Raji (cell line): ENCODE measurements around the gene SMOC1.

Experiments
- POLR2A ChIP-seq: IDR thresholded peaks from 2 replicates; pipeline ENCODE4 v1.6.1; 2011; ENCODE audit warnings: low read depth, low read length, control low read depth; ENCODE audit not compliant: insufficient read depth

Gene SMOC1

GRCh38 chr14:69879175-69880043 is at the start of gene SMOC1:
Gene SMOC1, plus strand, starts transcription at chr14:69879416. Its CDS starts 263 bp downstream, at chr14:69879679.
- TF ChIP-seq POLR2A = no peak

GRCh38 chr14:69838881-69839416 is 40.3 kb upstream of the SMOC1 start:
- no peak for TF ChIP-seq POLR2A

DNA sequence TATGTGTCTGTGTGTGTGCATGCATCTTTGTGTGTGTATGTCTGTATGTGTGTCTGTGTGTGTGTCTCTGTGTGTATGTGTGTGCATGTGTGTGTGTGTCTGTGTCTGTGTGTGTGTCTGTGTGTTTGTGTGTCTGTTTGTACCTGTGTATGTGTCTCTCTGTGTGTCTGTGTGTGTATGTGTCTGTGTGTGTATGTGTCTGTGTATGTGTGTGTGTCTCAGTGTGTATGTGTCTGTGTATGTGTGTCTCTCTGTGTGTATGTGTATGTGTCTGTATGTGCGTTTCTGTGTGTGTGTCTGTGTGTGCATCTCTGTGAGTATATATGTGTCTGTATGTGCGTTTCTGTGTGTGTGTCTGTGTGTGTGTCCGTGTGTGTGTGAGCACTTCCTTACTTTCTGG is 39.6 kb upstream of the SMOC1 start:
- no peak for TF ChIP-seq POLR2A

DNA sequence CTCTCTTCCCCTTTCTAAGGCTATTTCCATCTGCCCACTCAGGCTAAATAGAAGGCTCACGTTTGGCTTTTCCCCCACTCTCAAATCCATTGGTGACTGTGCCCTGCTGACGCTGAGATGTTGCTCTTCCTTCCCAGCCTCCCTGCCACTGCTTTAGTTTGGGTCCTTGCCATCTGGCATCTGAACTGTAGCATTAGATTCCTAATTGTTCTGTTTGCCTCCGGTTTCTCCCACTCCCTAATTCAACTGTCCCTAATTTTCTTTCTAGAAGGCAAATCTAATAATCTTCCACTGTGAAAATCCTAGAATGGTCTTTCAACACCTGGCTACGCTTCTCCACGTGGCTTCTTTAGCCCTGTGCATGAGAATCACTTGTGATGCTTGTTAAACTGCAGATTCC is 37.6 kb upstream of the SMOC1 start:
- TF ChIP-seq POLR2A = no peak

- no peak for TF ChIP-seq POLR2A
Measured at GRCh38 chr14:69842686-69843420, 36.4 kb upstream of the SMOC1 start.

DNA sequence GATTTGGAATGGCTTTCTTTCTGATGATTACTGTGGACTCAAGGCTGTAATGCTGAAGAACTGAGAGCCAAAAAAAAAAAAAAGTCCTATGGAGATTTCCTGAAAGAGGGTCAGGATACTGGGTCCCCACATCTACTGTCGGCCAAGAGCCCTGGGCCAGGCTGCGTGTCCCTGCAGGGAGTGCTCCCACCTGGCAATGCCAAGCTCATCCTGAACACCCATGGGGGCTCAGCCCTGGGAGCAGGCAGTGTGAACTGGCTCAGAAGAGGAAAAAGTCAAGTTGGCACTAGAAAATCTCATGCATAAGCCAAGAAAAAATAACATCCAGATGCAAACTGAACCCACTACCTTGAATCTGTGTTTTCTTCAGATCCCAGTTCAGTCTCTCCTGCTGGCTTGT is 35.0 kb upstream of the SMOC1 start:
- TF ChIP-seq POLR2A = no peak

GRCh38 chr14:69845050-69845581 is 34.1 kb upstream of the SMOC1 start:
- TF ChIP-seq POLR2A = no peak

- no peak for TF ChIP-seq POLR2A
Measured at GRCh38 chr14:69845787-69846186, 33.4 kb upstream of the SMOC1 start.

- TF ChIP-seq POLR2A = no peak
Measured at GRCh38 chr14:69848156-69848555, 31.1 kb upstream of the SMOC1 start.

DNA sequence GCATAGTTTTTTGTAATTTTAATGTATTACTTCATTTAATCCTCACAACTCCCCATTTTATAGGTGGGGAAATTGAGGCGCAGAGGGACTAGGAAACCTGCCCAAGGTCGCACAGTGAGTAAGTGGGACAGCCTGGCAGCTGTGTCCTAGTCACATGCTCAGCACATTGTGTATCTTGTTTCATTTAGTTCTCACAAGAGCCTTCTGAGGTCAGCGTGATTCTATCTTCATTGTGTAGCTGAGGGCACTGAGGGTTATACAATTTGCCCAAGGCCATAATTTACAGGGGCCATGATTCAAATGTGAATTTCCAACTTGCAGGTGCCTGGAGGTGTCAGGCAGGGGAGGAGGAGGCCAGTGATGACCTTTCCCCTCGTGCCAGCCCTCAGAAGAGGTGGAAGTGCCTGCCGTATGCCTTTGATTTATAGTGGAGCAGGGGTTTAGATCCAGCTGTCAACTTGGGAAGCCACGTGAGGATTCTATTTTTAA is 30.3 kb upstream of the SMOC1 start:
- no peak for TF ChIP-seq POLR2A

DNA sequence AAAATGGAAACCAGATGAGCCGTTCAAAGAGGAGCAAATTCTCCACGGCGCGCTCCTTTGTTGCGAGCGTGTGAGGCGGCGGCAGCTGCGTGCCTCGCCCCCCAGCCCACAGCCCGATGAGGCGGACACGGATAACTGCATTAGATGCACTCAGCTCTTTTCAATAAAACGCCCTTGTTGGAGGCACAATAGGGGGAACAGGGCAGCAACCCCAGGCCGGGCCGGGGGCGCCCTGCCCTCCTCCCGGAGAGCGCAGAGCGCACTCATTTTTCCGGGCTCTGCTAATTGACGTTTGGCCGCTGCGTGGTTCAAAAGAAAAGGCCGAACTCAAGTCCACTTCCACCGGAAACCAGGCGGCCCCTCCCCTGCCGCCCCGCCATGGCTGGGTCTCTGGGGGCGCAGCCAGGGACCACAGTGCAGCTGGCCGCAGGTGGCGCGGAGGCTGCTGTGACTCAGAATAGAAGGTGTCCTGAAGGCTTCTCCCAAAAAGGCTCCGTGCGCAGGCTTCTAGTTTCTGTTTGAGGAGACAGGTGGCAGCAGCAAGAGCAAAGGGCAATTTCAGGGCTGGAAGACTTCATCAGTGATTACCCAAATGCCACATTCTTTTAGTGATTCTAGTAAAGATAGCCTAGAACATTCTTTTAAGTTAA is 29.0 kb upstream of the SMOC1 start:
- no peak for TF ChIP-seq POLR2A

- no peak for TF ChIP-seq POLR2A
Measured at GRCh38 chr14:69850736-69851112, 28.5 kb upstream of the SMOC1 start.

GRCh38 chr14:69852531-69853321 is 26.5 kb upstream of the SMOC1 start:
- no peak for TF ChIP-seq POLR2A

- TF ChIP-seq POLR2A = no peak
Measured at GRCh38 chr14:69853774-69854173, 25.4 kb upstream of the SMOC1 start.

GRCh38 chr14:69854598-69854997 is 24.6 kb upstream of the SMOC1 start:
- no peak for TF ChIP-seq POLR2A
